HEK293 (cell line): ENCODE results near the gene CREB5.

Experiments
- CTCF ChIA-PET: fragments of 350-600 bp; formaldehyde crosslinking; extraction: SDS; loops from one replicate; lab custom pipeline; 2021; ENCODE audit warnings: antibody characterized with exemption; lab: Yijun Ruan, JAX
- POLR2A ChIA-PET: fragments of 300-600 bp; formaldehyde crosslinking; extraction: SDS; loops from one replicate; lab custom pipeline; 2020; ENCODE audit warnings: antibody characterized with exemption, inconsistent platforms; lab: Yijun Ruan, JAX
- H3K27ac ChIP-seq: fragments of 200-500 bp; sonication (Bioruptor generic); 2 replicates; pipeline ENCODE4 v1.5.1; 2014; ENCODE audit warnings: low read depth, low read length, control low read depth, inconsistent platforms; ENCODE audit errors: extremely low read depth
- H3K36me3 ChIP-seq, 2 experiments: fragments of 200-500 bp in 1 of 2; sonication (Bioruptor generic) in 1 of 2; 1 replicate in 1 of 2; 2 replicates in 1 of 2; pipeline ENCODE4 v1.5.1; 2014 to 2017; ENCODE audit warnings: inconsistent platforms in 2 of 2, low read length in 2 of 2; ENCODE audit not compliant: control insufficient read depth in 2 of 2, insufficient read depth in 1 of 2
- H3K4me1 ChIP-seq: fragments of 200-500 bp; sonication (Bioruptor generic); 2 replicates; pipeline ENCODE4 v1.5.1; 2014; ENCODE audit warnings: mild to moderate bottlenecking, low read length, inconsistent platforms; ENCODE audit not compliant: control insufficient read depth, insufficient read depth
- H3K4me3 ChIP-seq: 2 replicates; pipeline ENCODE4 v1.5.1; 2011; ENCODE audit warnings: low read depth, mild to moderate bottlenecking, control low read depth, low read length, moderate library complexity
- H3K9me3 ChIP-seq: fragments of 200-500 bp; sonication (Bioruptor generic); 2 replicates; pipeline ENCODE4 v1.5.1; 2014; ENCODE audit warnings: low read depth, low read length, inconsistent platforms; ENCODE audit not compliant: control insufficient read depth, insufficient read depth
- GLIS1 ChIP-seq: fragments of 450-650 bp; formaldehyde crosslinking; IDR thresholded peaks from 2 replicates; pipeline ENCODE4 v1.5.1; 2016; ENCODE audit warnings: missing biosample characterization, missing genetic modification characterization
- PRDM1 ChIP-seq: fragments of 450-650 bp; formaldehyde crosslinking; IDR thresholded peaks from 2 replicates; pipeline ENCODE4; 2016; ENCODE audit warnings: missing biosample characterization, missing genetic modification characterization
- TSHZ1 ChIP-seq: fragments of 450-650 bp; formaldehyde crosslinking; IDR thresholded peaks from 2 replicates; pipeline ENCODE4 v1.5.1; 2016; ENCODE audit warnings: missing biosample characterization, missing genetic modification characterization, borderline replicate concordance
- ZNF148 ChIP-seq: fragments of 450-650 bp; formaldehyde crosslinking; IDR thresholded peaks from 2 replicates; pipeline ENCODE4 v1.5.0; 2017; ENCODE audit warnings: missing biosample characterization, missing genetic modification characterization, borderline replicate concordance
- ZNF223 ChIP-seq: fragments of 450-650 bp; formaldehyde crosslinking; IDR thresholded peaks from 2 replicates; pipeline ENCODE4 v1.5.1; 2016; ENCODE audit warnings: missing biosample characterization, missing genetic modification characterization
- ZNF24 ChIP-seq: fragments of 450-650 bp; formaldehyde crosslinking; IDR thresholded peaks from 2 replicates; pipeline ENCODE4 v1.5.1; 2016; ENCODE audit warnings: missing biosample characterization, missing genetic modification characterization
- ZNF341 ChIP-seq: fragments of 450-650 bp; formaldehyde crosslinking; IDR thresholded peaks from 2 replicates; pipeline ENCODE4; 2016; ENCODE audit warnings: low read depth, missing biosample characterization, missing genetic modification characterization
- ZNF596 ChIP-seq: fragments of 450-650 bp; IDR thresholded peaks from 2 replicates; pipeline ENCODE4 v1.5.0; 2018; ENCODE audit warnings: missing biosample characterization, mild to moderate bottlenecking, missing genetic modification characterization, moderate library complexity
- ZNF837 ChIP-seq: fragments of 450-650 bp; formaldehyde crosslinking; IDR thresholded peaks from 2 replicates; pipeline ENCODE4 v1.5.1; 2016; ENCODE audit warnings: missing biosample characterization, missing genetic modification characterization
- ZXDB ChIP-seq: fragments of 450-650 bp; formaldehyde crosslinking; IDR thresholded peaks from 2 replicates; pipeline ENCODE4 v1.5.1; 2016; ENCODE audit warnings: missing biosample characterization, missing genetic modification characterization
- TF ChIP-seq, protein P1 (sequence below): fragments of 450-650 bp; formaldehyde crosslinking; IDR thresholded peaks from 2 replicates; pipeline ENCODE4 v1.5.1; 2016; ENCODE audit warnings: missing biosample characterization, missing genetic modification characterization
- TF ChIP-seq, protein P2 (sequence below): fragments of 450-650 bp; formaldehyde crosslinking; IDR thresholded peaks from 2 replicates; pipeline ENCODE4 v1.5.1; 2016; ENCODE audit warnings: missing biosample characterization, missing genetic modification characterization
- TF ChIP-seq, protein P3 (sequence below): fragments of 450-650 bp; formaldehyde crosslinking; IDR thresholded peaks from 2 replicates; pipeline ENCODE4 v1.5.1; 2016; ENCODE audit warnings: missing biosample characterization, missing genetic modification characterization
- TF ChIP-seq, protein P4 (sequence below): fragments of 450-650 bp; formaldehyde crosslinking; IDR thresholded peaks from 2 replicates; pipeline ENCODE4 v1.5.1; 2017; ENCODE audit warnings: missing biosample characterization, missing genetic modification characterization

CREB5 gene

DNA sequence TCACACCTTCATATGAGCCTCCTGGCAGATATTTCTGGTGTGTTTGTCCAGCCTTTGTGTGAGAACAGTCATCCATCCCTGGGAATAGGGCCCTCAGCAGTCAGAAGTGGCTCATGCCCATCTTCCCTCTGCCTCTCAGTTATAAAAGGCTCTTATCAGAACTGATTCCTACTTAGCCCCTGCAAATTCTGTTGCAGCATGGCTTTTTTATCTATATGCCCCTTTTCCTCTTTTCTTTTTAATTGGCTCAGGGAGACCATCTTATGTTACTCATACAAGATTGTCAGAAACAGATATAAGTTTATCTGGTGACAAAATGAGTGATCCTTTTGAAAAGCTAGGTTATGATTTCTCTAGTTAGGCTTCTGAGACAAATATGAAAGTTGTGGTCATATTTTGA lies 194.1 kb downstream of the CREB5 start (continued):
- no peak for TF ChIP-seq ZNF223 (tag by site-specific recombination)
- TF ChIP-seq ZXDB (tag by site-specific recombination) = no peak
- TF ChIP-seq, protein P1, sequence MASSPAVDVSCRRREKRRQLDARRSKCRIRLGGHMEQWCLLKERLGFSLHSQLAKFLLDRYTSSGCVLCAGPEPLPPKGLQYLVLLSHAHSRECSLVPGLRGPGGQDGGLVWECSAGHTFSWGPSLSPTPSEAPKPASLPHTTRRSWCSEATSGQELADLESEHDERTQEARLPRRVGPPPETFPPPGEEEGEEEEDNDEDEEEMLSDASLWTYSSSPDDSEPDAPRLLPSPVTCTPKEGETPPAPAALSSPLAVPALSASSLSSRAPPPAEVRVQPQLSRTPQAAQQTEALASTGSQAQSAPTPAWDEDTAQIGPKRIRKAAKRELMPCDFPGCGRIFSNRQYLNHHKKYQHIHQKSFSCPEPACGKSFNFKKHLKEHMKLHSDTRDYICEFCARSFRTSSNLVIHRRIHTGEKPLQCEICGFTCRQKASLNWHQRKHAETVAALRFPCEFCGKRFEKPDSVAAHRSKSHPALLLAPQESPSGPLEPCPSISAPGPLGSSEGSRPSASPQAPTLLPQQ (tag by site-specific recombination) = no peak
- no peak for TF ChIP-seq ZNF148 (tag by site-specific recombination)
- no peak for TF ChIP-seq PRDM1 (tag by site-specific recombination)
- no peak for TF ChIP-seq ZNF837
- TF ChIP-seq GLIS1 (tag by site-specific recombination) = no peak
- TF ChIP-seq, protein P2, sequence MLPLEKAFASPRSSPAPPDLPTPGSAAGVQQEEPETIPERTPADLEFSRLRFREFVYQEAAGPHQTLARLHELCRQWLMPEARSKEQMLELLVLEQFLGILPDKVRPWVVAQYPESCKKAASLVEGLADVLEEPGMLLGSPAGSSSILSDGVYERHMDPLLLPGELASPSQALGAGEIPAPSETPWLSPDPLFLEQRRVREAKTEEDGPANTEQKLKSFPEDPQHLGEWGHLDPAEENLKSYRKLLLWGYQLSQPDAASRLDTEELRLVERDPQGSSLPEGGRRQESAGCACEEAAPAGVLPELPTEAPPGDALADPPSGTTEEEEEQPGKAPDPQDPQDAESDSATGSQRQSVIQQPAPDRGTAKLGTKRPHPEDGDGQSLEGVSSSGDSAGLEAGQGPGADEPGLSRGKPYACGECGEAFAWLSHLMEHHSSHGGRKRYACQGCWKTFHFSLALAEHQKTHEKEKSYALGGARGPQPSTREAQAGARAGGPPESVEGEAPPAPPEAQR (tag by site-specific recombination) = no peak
- TF ChIP-seq TSHZ1 = no peak
- TF ChIP-seq ZNF24 (tag by site-specific recombination) = no peak
- TF ChIP-seq ZNF596 = no peak

- TF ChIP-seq, protein P3, sequence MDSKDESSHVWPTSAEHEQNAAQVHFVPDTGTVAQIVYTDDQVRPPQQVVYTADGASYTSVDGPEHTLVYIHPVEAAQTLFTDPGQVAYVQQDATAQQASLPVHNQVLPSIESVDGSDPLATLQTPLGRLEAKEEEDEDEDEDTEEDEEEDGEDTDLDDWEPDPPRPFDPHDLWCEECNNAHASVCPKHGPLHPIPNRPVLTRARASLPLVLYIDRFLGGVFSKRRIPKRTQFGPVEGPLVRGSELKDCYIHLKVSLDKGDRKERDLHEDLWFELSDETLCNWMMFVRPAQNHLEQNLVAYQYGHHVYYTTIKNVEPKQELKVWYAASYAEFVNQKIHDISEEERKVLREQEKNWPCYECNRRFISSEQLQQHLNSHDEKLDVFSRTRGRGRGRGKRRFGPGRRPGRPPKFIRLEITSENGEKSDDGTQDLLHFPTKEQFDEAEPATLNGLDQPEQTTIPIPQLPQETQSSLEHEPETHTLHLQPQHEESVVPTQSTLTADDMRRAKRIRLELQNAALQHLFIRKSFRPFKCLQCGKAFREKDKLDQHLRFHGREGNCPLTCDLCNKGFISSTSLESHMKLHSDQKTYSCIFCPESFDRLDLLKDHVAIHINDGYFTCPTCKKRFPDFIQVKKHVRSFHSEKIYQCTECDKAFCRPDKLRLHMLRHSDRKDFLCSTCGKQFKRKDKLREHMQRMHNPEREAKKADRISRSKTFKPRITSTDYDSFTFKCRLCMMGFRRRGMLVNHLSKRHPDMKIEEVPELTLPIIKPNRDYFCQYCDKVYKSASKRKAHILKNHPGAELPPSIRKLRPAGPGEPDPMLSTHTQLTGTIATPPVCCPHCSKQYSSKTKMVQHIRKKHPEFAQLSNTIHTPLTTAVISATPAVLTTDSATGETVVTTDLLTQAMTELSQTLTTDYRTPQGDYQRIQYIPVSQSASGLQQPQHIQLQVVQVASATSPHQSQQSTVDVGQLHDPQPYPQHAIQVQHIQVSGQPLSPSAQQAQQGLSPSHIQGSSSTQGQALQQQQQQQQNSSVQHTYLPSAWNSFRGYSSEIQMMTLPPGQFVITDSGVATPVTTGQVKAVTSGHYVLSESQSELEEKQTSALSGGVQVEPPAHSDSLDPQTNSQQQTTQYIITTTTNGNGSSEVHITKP = no peak
- TF ChIP-seq ZNF341 (tag by site-specific recombination) = no peak
- TF ChIP-seq, protein P4, sequence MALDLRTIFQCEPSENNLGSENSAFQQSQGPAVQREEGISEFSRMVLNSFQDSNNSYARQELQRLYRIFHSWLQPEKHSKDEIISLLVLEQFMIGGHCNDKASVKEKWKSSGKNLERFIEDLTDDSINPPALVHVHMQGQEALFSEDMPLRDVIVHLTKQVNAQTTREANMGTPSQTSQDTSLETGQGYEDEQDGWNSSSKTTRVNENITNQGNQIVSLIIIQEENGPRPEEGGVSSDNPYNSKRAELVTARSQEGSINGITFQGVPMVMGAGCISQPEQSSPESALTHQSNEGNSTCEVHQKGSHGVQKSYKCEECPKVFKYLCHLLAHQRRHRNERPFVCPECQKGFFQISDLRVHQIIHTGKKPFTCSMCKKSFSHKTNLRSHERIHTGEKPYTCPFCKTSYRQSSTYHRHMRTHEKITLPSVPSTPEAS (tag by site-specific recombination) = 0 out of 2 replicates have a peak, but pooled peaks have one; percentile 44
- Histone ChIP-seq H3K9me3 (no peaks in the 10 kb centered on the region), H3K4me3 (no peak overlapping the region), H3K36me3 (no peaks in the 10 kb centered on the region), H3K27ac (no peak overlapping the region), H3K4me1 (peaks cover 14% of the 10 kb centered on the region)
- CTCF ChIA-PET = no interaction called here
- POLR2A ChIA-PET = no interaction called here
Measured at GRCh38 chr7:28607855-28608193, 195.5 kb downstream of the CREB5 start.
